GM12878 (cell line): ENCODE results near the gene ACADL. TPM values are rescaled to one million over a fixed set of nuclear protein-coding genes. Genes with fewer than 3 reads are reported as not detected.

Experiments
- ATAC-seq: fragments of 200-7000 bp; cut with Tn5 transposase; 3 replicates; pipeline ENCODE4 v1.9.1; 2020; ENCODE audit warnings: mild to moderate bottlenecking, moderate library complexity
- BruUV-seq: library from RNA; stranded (reverse); fragments of 400-500 nt; replicated peaks from 2 replicates; lab custom pipeline; 2021; lab: Mats Ljungman, UMichigan
- CTCF ChIA-PET: fragments of 300-600 bp; sonication (Branson Sonifier 250); formaldehyde crosslinking; extraction: SDS; loops from one replicate; lab custom pipeline; 2021; ENCODE audit warnings: inconsistent platforms; lab: Yijun Ruan, JAX
- POLR2A ChIA-PET: fragments of 350-600 bp; formaldehyde crosslinking; extraction: SDS; loops from one replicate; lab custom pipeline; 2021; ENCODE audit warnings: inconsistent platforms; lab: Charles Lee
- RAD21 ChIA-PET: fragments of 300-600 bp; sonication (Branson Sonifier 250); formaldehyde crosslinking; loops from one replicate; lab custom pipeline; 2023; ENCODE audit warnings: antibody characterized with exemption; ENCODE audit not compliant: unreplicated experiment; lab: Charles Lee
- SMC1A ChIA-PET: fragments of 300-600 bp; sonication (Branson Sonifier 250); formaldehyde crosslinking; loops from one replicate; lab custom pipeline; 2023; ENCODE audit not compliant: unreplicated experiment, uncharacterized antibody; lab: Charles Lee
- DNase-seq: peaks from one replicate; pipeline ENCODE4 v3.0.0-alpha.2; 2011; ENCODE audit warnings: low read depth, low spot score
- FAIRE-seq: peaks from 3 replicates; lab custom pipeline; 2011; peaks lifted over from hg19 to GRCh38; lab: Jason Lieb, UNC
- H2AFZ ChIP-seq: 2 replicates; pipeline ENCODE4 v1.6.0; 2011; ENCODE audit warnings: low read depth, low read length, control low read depth; ENCODE audit not compliant: control insufficient read depth
- H3K27ac ChIP-seq: 2 replicates; pipeline ENCODE4 v1.5.1; 2011; ENCODE audit warnings: control low read depth; ENCODE audit not compliant: control insufficient read depth, insufficient read depth
- H3K27me3 ChIP-seq, 2 experiments: replicated peaks in 1 of 2; 2 replicates each; pipeline versions ENCODE4 v1.6.0 to v1.6.1; 2011; ENCODE audit warnings: low read length in 1 of 2; ENCODE audit not compliant: control insufficient read depth in 2 of 2, insufficient read depth in 2 of 2
- H3K36me3 ChIP-seq, 2 experiments: 2 replicates each; pipeline ENCODE4 v1.5.1; 2011; ENCODE audit warnings: low read length in 1 of 2; ENCODE audit not compliant: control insufficient read depth in 2 of 2, insufficient read depth in 2 of 2
- H3K4me1 ChIP-seq: 2 replicates; pipeline ENCODE4 v1.6.1; 2011; ENCODE audit warnings: mild to moderate bottlenecking, low read length, moderate library complexity, mixed read lengths; ENCODE audit not compliant: control insufficient read depth, insufficient read depth
- H3K4me2 ChIP-seq: 2 replicates; pipeline ENCODE4 v1.6.0; 2011; ENCODE audit warnings: control low read depth; ENCODE audit not compliant: control insufficient read depth, insufficient read depth
- H3K4me3 ChIP-seq: fragments of 200-600 bp; sonication (generic); 2 replicates; pipeline ENCODE4 v1.5.1; 2016
- H3K79me2 ChIP-seq: 2 replicates; pipeline ENCODE4 v1.6.0; 2011; ENCODE audit warnings: low read length; ENCODE audit not compliant: control insufficient read depth, insufficient read depth
- H3K9ac ChIP-seq: 2 replicates; pipeline ENCODE4 v1.8.0; 2011; ENCODE audit warnings: low read length, control low read depth, mixed read lengths; ENCODE audit not compliant: control insufficient read depth, insufficient read depth
- H3K9me3 ChIP-seq: replicated peaks from 3 replicates; pipeline ENCODE4 v1.5.1; 2011; ENCODE audit warnings: mild to moderate bottlenecking, low read length; ENCODE audit not compliant: control insufficient read depth, insufficient read depth
- H4K20me1 ChIP-seq: 2 replicates; pipeline ENCODE4 v1.6.0; 2011; ENCODE audit not compliant: control insufficient read depth, insufficient read depth
- CREB1 ChIP-seq: IDR thresholded peaks from 2 replicates; pipeline ENCODE4 v1.6.1; 2012; ENCODE audit warnings: low read depth, mild to moderate bottlenecking, inconsistent platforms
- PKNOX1 ChIP-seq: fragments of 450-650 bp; IDR thresholded peaks from 2 replicates; pipeline ENCODE4 v1.6.1; 2016; ENCODE audit warnings: mild to moderate bottlenecking
- POU2F2 ChIP-seq: IDR thresholded peaks from 3 replicates; pipeline ENCODE4 v1.6.1; 2011; ENCODE audit warnings: low read depth, mild to moderate bottlenecking, low read length, borderline replicate concordance
- SMARCA5 ChIP-seq: fragments of 450-650 bp; IDR thresholded peaks from 2 replicates; pipeline ENCODE4 v1.6.1; 2017; ENCODE audit warnings: mild to moderate bottlenecking
- YY1 ChIP-seq: IDR thresholded peaks from 2 replicates; pipeline ENCODE4 v1.6.1; 2011; ENCODE audit warnings: low read depth, mild to moderate bottlenecking, low read length
- WGBS: methylation state at CpG from one replicate; pipeline ENCODE4 v1.1.6; 2016; ENCODE audit warnings: low lambda C conversion rate; ENCODE audit not compliant: insufficient replicate concordance, insufficient coverage; ENCODE audit errors: missing lambda C conversion rate; 5-methylcytosine and 5-hydroxymethylcytosine counted together
- in situ Hi-C: fragments of 300-500 bp; cut with MboI; formaldehyde crosslinking; loops from 9 replicates; pipeline ENCODE4 v1.14.3; 2018; ENCODE audit warnings: mixed read lengths
- intact Hi-C: fragments of 100-400 bp; cut with micrococcal nuclease; formaldehyde crosslinking; loops from one replicate; pipeline ENCODE4 v1.14.2; 2022; ENCODE audit not compliant: unreplicated experiment
- polyA plus RNA-seq, 11 experiments: library from polyadenylated mRNA; depleted of rRNA in 4 of 11; unstranded in 6 of 11; stranded (reverse) in 5 of 11; fragments of >200 nt; fragmentation: Nextera tagmentation in 4 of 11; fragmentation: Illumina TruSeq in 1 of 11; extraction: Ambion mirVana in 4 of 11; extraction: Trizol in 1 of 11; gene quantifications; 1 replicate in 1 of 11; 2 replicates in 10 of 11; pipeline versions ENCODE4 v1.2.1 to v1.2.3, GENCODE V29; 2011 to 2016; ENCODE audit warnings: inconsistent platforms in 2 of 11, missing spikeins in 2 of 11, low read depth in 1 of 11
- small RNA-seq: library from RNA; depleted of rRNA; stranded (forward); fragments of <200 nt; gene quantifications from one replicate; pipeline ENCODE3, GENCODE V24; 2014
- total RNA-seq, 4 experiments: library from RNA; depleted of rRNA in 3 of 4; stranded (reverse); fragments of >200 nt in 3 of 4; fragmentation: Illumina TruSeq in 1 of 4; extraction: Trizol in 1 of 4; gene quantifications; 2 replicates each; pipeline versions ENCODE4 v1.2.1 to v1.2.3, GENCODE V29; 2013 to 2021

The ACADL gene
- total and polyA plus RNA-seq, 10 of the 15 experiments (the other 5 are each of a cell fraction or from before 2014, with no cell fraction given): not detected

- no peak for TF ChIP-seq YY1
These were observed 67.0 kb downstream of the ACADL start (continued) for GRCh38 chr2:210158236-210158635.

- WGBS: 70% methylated on average over 3 of the region's 3 CpGs
- H3K27ac ChIP-seq: no peak overlapping the region
- POLR2A ChIA-PET: interaction anchor here (0.6 to 1.4 kb wide), 3 partner anchors 11 to 107 kb away, joined by 3 to 4 read pairs (median 3); no protein-coding TSS in a partner anchor
- DNase-seq (no peak), FAIRE-seq (no peak), ATAC-seq (no peak; the same call in 2 of the 3 replicates)
- no peak overlapping the region for H2AFZ ChIP-seq
- no peaks in the 10 kb centered on the region for H4K20me1 ChIP-seq
- H3K4me3 ChIP-seq: no peak overlapping the region
- no peak overlapping the region for H3K4me2 ChIP-seq
- no peaks in the 10 kb centered on the region for H3K9me3 ChIP-seq
- intact Hi-C loops (no loop called here), in situ Hi-C loops (no loop called here)
- no peak for TF ChIP-seq POU2F2
- 0 out of 2 replicates have a peak, but pooled peaks have one; percentile 30 for TF ChIP-seq PKNOX1
- no TSS peak for BruUV-seq
- RAD21 ChIA-PET: interaction anchor here (0.7 kb wide), 1 partner anchor 30 kb away, joined by 3 read pairs; no protein-coding TSS in a partner anchor
- CTCF ChIA-PET: interaction anchor here (1.0 to 1.6 kb wide), 2 partner anchors 41 to 84 kb away, joined by 3 to 4 read pairs; no protein-coding TSS in a partner anchor
- 0 out of 4 replicates have a peak, but pooled peaks cover 0 to 3% of the 10 kb centered on the region in 2 experiments for H3K36me3 ChIP-seq
- H3K9ac ChIP-seq: no peak overlapping the region
- H3K27me3 ChIP-seq: no peaks in the 10 kb centered on the region
- no peaks in the 10 kb centered on the region for H3K4me1 ChIP-seq
- H3K79me2 ChIP-seq: no peaks in the 10 kb centered on the region
- SMC1A ChIA-PET: interaction anchor here (0.9 to 1.0 kb wide), 3 partner anchors 9 to 43 kb away, joined by 3 to 4 read pairs (median 3); no protein-coding TSS in a partner anchor
These were observed 67.7 kb downstream of the ACADL start for GRCh38 chr2:210157526-210157925.

- SMC1A ChIA-PET: interaction anchor here (1.4 to 1.7 kb wide), 2 partner anchors 9 to 19 kb away, joined by 3 to 4 read pairs; no protein-coding TSS in a partner anchor
- Histone ChIP-seq H3K4me3 (no peak overlapping the region), H3K36me3 (peaks cover 0 to 3% of the 10 kb centered on the region in 2 experiments; a peak in 2 of 4 replicates), H3K27me3 (no peaks in the 10 kb centered on the region), H4K20me1 (no peaks in the 10 kb centered on the region), H3K9ac (no peak overlapping the region), H3K27ac (no peak overlapping the region), H2AFZ (no peak overlapping the region), H3K4me1 (no peaks in the 10 kb centered on the region), H3K4me2 (no peak overlapping the region), H3K79me2 (no peaks in the 10 kb centered on the region), H3K9me3 (no peaks in the 10 kb centered on the region; the same call in 1 of the 3 replicates)
- intact Hi-C loops (no loop called here), in situ Hi-C loops (no loop called here)
- no peak for DNase-seq
- BruUV-seq: no TSS peak
- RAD21 ChIA-PET: interaction anchor here (0.8 to 0.9 kb wide), 2 partner anchors 19 to 51 kb away, joined by 3 read pairs; no protein-coding TSS in a partner anchor
- CTCF ChIA-PET: interaction anchor here (1.2 to 1.3 kb wide), 2 partner anchors 41 to 50 kb away, joined by 3 read pairs; no protein-coding TSS in a partner anchor
- ATAC-seq: no peak
- TF ChIP-seq CREB1 (no peak), SMARCA5 (no peak)
- POLR2A ChIA-PET: no interaction called here
- FAIRE-seq: no peak
These were observed 77.6 kb downstream of the ACADL start for GRCh38 chr2:210147614-210148013.

Small RNA genes lying within 50 kb of the gene (small RNA-seq; reads per million reads assigned to genes)
- not detected for gene RF00019

Other genes with a start within 250 kb of the ACADL start
- 41.5 and 48.3 TPM in 2 replicates for gene RPE, start 222.8 kb downstream of the ACADL start, total RNA-seq (2014; rRNA removed)
- gene RPE, start 222.8 kb downstream of the ACADL start, total RNA-seq (2014; rRNA removed; fragmentation: Illumina TruSeq; extraction: Trizol): 49.5 and 55.6 TPM in 2 replicates
- 47.8 and 52.4 TPM in 2 replicates for gene RPE, start 222.8 kb downstream of the ACADL start, total RNA-seq (2021)
- gene RPE, start 222.8 kb downstream of the ACADL start, polyA plus RNA-seq (2011; rRNA removed): 75.3 and 87.2 TPM in 2 replicates
- gene RPE, start 222.8 kb downstream of the ACADL start, polyA plus RNA-seq (2014; fragmentation: Illumina TruSeq; extraction: Trizol): 46.2 and 47.1 TPM in 2 replicates
- 10 to 100 TPM; 45.9 to 49.8 TPM for gene RPE, start 222.8 kb downstream of the ACADL start, polyA plus RNA-seq (2014; fragmentation: Nextera tagmentation; extraction: Ambion mirVana)
- 42.3 and 43.2 TPM in 2 replicates for gene RPE, start 222.8 kb downstream of the ACADL start, polyA plus RNA-seq (2014; rRNA removed)
- gene RPE, start 222.8 kb downstream of the ACADL start, polyA plus RNA-seq (2016; fragmentation: Nextera tagmentation; extraction: Ambion mirVana): 10 to 100 TPM; 46.0 to 46.6 TPM
- 3.6 and 7.0 TPM in 2 replicates for gene KANSL1L, start 54.0 kb downstream of the ACADL start, total RNA-seq (2014; rRNA removed)
- 7.1 and 8.6 TPM in 2 replicates for gene KANSL1L, start 54.0 kb downstream of the ACADL start, total RNA-seq (2014; rRNA removed; fragmentation: Illumina TruSeq; extraction: Trizol)
- 4.3 and 4.5 TPM in 2 replicates for gene KANSL1L, start 54.0 kb downstream of the ACADL start, total RNA-seq (2021)
- 9.5 and 15.6 TPM in 2 replicates for gene KANSL1L, start 54.0 kb downstream of the ACADL start, polyA plus RNA-seq (2011; rRNA removed)
- 6.5 and 9.0 TPM in 2 replicates for gene KANSL1L, start 54.0 kb downstream of the ACADL start, polyA plus RNA-seq (2014; fragmentation: Illumina TruSeq; extraction: Trizol)
- gene KANSL1L, start 54.0 kb downstream of the ACADL start, polyA plus RNA-seq (2014; fragmentation: Nextera tagmentation; extraction: Ambion mirVana): 1 to 10 TPM; 1.2 to 1.8 TPM
- gene KANSL1L, start 54.0 kb downstream of the ACADL start, polyA plus RNA-seq (2014; rRNA removed): 3.9 and 5.6 TPM in 2 replicates
- gene KANSL1L, start 54.0 kb downstream of the ACADL start, polyA plus RNA-seq (2016; fragmentation: Nextera tagmentation; extraction: Ambion mirVana): 1 to 10 TPM; 2.6 to 3.6 TPM
- not detected in 2 replicates for gene MYL1, start 89.7 kb upstream of the ACADL start, total RNA-seq (2014; rRNA removed)
- not detected in 2 replicates for gene MYL1, start 89.7 kb upstream of the ACADL start, total RNA-seq (2014; rRNA removed; fragmentation: Illumina TruSeq; extraction: Trizol)
- gene MYL1, start 89.7 kb upstream of the ACADL start, total RNA-seq (2021): not detected in 2 replicates
- gene MYL1, start 89.7 kb upstream of the ACADL start, polyA plus RNA-seq (2011; rRNA removed): 0.27 and 0.43 TPM in 2 replicates
- not detected in 2 replicates for gene MYL1, start 89.7 kb upstream of the ACADL start, polyA plus RNA-seq (2014; fragmentation: Illumina TruSeq; extraction: Trizol)
- not detected for gene MYL1, start 89.7 kb upstream of the ACADL start, polyA plus RNA-seq (2014; fragmentation: Nextera tagmentation; extraction: Ambion mirVana)
- gene MYL1, start 89.7 kb upstream of the ACADL start, polyA plus RNA-seq (2014; rRNA removed): not detected in 2 replicates
- not detected for gene MYL1, start 89.7 kb upstream of the ACADL start, polyA plus RNA-seq (2016; fragmentation: Nextera tagmentation; extraction: Ambion mirVana)